H9 (cell line): ENCODE results near the gene SMO. TPM values are rescaled to one million over a fixed set of nuclear protein-coding genes. Genes with fewer than 3 reads are reported as not detected.

ENCODE experiments used
- DNase-seq: peaks from one replicate; pipeline ENCODE4 v3.0.0-alpha.2; 2017
- H2AFZ ChIP-seq: one replicate; pipeline ENCODE4 v1.6.1; 2013; ENCODE audit warnings: mild to moderate bottlenecking, low read length, control low read depth, moderate library complexity
- H2AK5ac ChIP-seq: 2 replicates; pipeline ENCODE4 v1.6.1; 2013; ENCODE audit warnings: low read length, control low read depth, mixed read lengths; ENCODE audit not compliant: insufficient read length
- H2BK120ac ChIP-seq: one replicate; pipeline ENCODE4 v1.6.1; 2013; ENCODE audit warnings: low read depth, mild to moderate bottlenecking, low read length, control low read depth, inconsistent platforms; ENCODE audit not compliant: poor library complexity, severe bottlenecking
- H2BK12ac ChIP-seq: 2 replicates; pipeline ENCODE4 v1.6.1; 2013; ENCODE audit warnings: low read length, control low read depth, mixed read lengths, low read depth; ENCODE audit not compliant: insufficient read length
- H2BK15ac ChIP-seq: 2 replicates; pipeline ENCODE4 v1.6.1; 2013; ENCODE audit warnings: low read depth, low read length, control low read depth
- H2BK20ac ChIP-seq: one replicate; pipeline ENCODE4 v1.6.1; 2013; ENCODE audit warnings: low read depth, mild to moderate bottlenecking, low read length, control low read depth, inconsistent platforms; ENCODE audit not compliant: poor library complexity, severe bottlenecking
- H2BK5ac ChIP-seq: 2 replicates; pipeline ENCODE4 v1.6.1; 2013; ENCODE audit warnings: low read length, control low read depth, mixed read lengths; ENCODE audit not compliant: insufficient read length
- H3K14ac ChIP-seq: 2 replicates; pipeline ENCODE4 v1.6.1; 2013; ENCODE audit warnings: low read length, control low read depth; ENCODE audit not compliant: insufficient read depth
- H3K18ac ChIP-seq: 2 replicates; pipeline ENCODE4 v1.6.1; 2013; ENCODE audit warnings: low read depth, mild to moderate bottlenecking, mixed read lengths, low read length, control low read depth; ENCODE audit not compliant: insufficient read length
- H3K23ac ChIP-seq: 2 replicates; pipeline ENCODE4 v1.6.1; 2013; ENCODE audit warnings: low read length, control low read depth, mixed read lengths, low read depth; ENCODE audit not compliant: insufficient read length
- H3K23me2 ChIP-seq: 2 replicates; pipeline ENCODE4 v1.6.1; 2013; ENCODE audit warnings: low read depth, mild to moderate bottlenecking, mixed read lengths, low read length, control low read depth; ENCODE audit not compliant: insufficient read length, poor library complexity, severe bottlenecking
- H3K27ac ChIP-seq: 2 replicates; pipeline ENCODE4 v1.5.1; 2013; ENCODE audit warnings: low read length, control low read depth, mixed read lengths, low read depth; ENCODE audit not compliant: insufficient read length
- H3K27me3 ChIP-seq: 2 replicates; pipeline ENCODE4 v1.6.1; 2013; ENCODE audit warnings: low read length, control low read depth, inconsistent platforms; ENCODE audit not compliant: insufficient read depth
- H3K4ac ChIP-seq: 2 replicates; pipeline ENCODE4 v1.6.1; 2013; ENCODE audit warnings: low read depth, mild to moderate bottlenecking, control low read depth, inconsistent platforms, low read length, moderate library complexity
- H3K4me1 ChIP-seq: 2 replicates; pipeline ENCODE4 v1.6.1; 2013; ENCODE audit warnings: low read length, control low read depth, inconsistent platforms; ENCODE audit not compliant: insufficient read depth
- H3K4me2 ChIP-seq: 2 replicates; pipeline ENCODE4 v1.6.1; 2013; ENCODE audit warnings: low read length, control low read depth, mixed read lengths; ENCODE audit not compliant: insufficient read length, insufficient read depth
- H3K56ac ChIP-seq: 2 replicates; pipeline ENCODE4 v1.6.1; 2013; ENCODE audit warnings: low read depth, mild to moderate bottlenecking, mixed read lengths, low read length, control low read depth; ENCODE audit not compliant: insufficient read length
- H3K79me1 ChIP-seq: 2 replicates; pipeline ENCODE4 v1.6.1; 2013; ENCODE audit warnings: low read depth, mild to moderate bottlenecking, moderate library complexity, low read length, control low read depth, inconsistent platforms; ENCODE audit not compliant: insufficient read depth, poor library complexity, severe bottlenecking
- H3K79me2 ChIP-seq: 2 replicates; pipeline ENCODE4 v1.6.1; 2013; ENCODE audit warnings: low read length, control low read depth, inconsistent platforms; ENCODE audit not compliant: insufficient read depth
- H3K9ac ChIP-seq: 2 replicates; pipeline ENCODE4 v1.6.1; 2013; ENCODE audit warnings: low read length, control low read depth, mixed read lengths; ENCODE audit not compliant: insufficient read length; ENCODE audit errors: extremely low read depth
- H3K9me3 ChIP-seq: one replicate; pipeline ENCODE4 v1.6.1; 2013; ENCODE audit warnings: low read depth, low read length, inconsistent platforms; ENCODE audit not compliant: control insufficient read depth
- H3T11ph ChIP-seq: one replicate; pipeline ENCODE4 v1.6.1; 2013; ENCODE audit warnings: mild to moderate bottlenecking, low read length, control low read depth, inconsistent platforms
- H4K20me1 ChIP-seq: one replicate; pipeline ENCODE4 v1.6.1; 2013; ENCODE audit not compliant: control insufficient read depth, insufficient read length, insufficient read depth
- H4K5ac ChIP-seq: 2 replicates; pipeline ENCODE4 v1.6.1; 2013; ENCODE audit warnings: low read depth, mild to moderate bottlenecking, mixed read lengths, low read length, control low read depth; ENCODE audit not compliant: insufficient read length
- H4K8ac ChIP-seq: replicated peaks from 2 replicates; pipeline ENCODE4 v1.6.1; 2013; ENCODE audit warnings: low read length, control low read depth, mixed read lengths, low read depth; ENCODE audit not compliant: insufficient read length
- H4K91ac ChIP-seq: 2 replicates; pipeline ENCODE4 v1.6.1; 2013; ENCODE audit warnings: low read depth, mild to moderate bottlenecking, moderate library complexity, mixed read lengths, low read length, control low read depth; ENCODE audit not compliant: insufficient read length
- H3K27ac Mint-ChIP-seq, 3 experiments: 2 replicates in 2 of 3; 3 replicates in 1 of 3; pipeline ENCODE4 v1.8.0; 2020 to 2021; ENCODE audit warnings: mixed read lengths in 3 of 3, mild to moderate bottlenecking in 1 of 3, moderate library complexity in 1 of 3
- H3K27me3 Mint-ChIP-seq: 2 replicates; pipeline ENCODE4 v1.8.0; 2021; ENCODE audit warnings: low read depth, mild to moderate bottlenecking, moderate library complexity, mixed read lengths
- H3K36me3 Mint-ChIP-seq, 3 experiments: 2 replicates in 2 of 3; 3 replicates in 1 of 3; pipeline ENCODE4 v1.8.0; 2020 to 2021; ENCODE audit warnings: low read depth in 3 of 3, mixed read lengths in 3 of 3; ENCODE audit not compliant: insufficient read depth in 1 of 3
- H3K4me1 Mint-ChIP-seq, 2 experiments: 2 replicates each; pipeline ENCODE4 v1.8.0; 2020; ENCODE audit warnings: mixed read lengths in 2 of 2
- H3K4me3 Mint-ChIP-seq, 2 experiments: 2 replicates in 1 of 2; 3 replicates in 1 of 2; pipeline ENCODE4 v1.8.0; 2020 to 2021; ENCODE audit warnings: mild to moderate bottlenecking in 2 of 2, mixed read lengths in 2 of 2, moderate library complexity in 1 of 2
- H3K9me3 Mint-ChIP-seq, 2 experiments: 2 replicates in 1 of 2; 3 replicates in 1 of 2; pipeline ENCODE4 v1.8.0; 2020; ENCODE audit warnings: mild to moderate bottlenecking in 2 of 2, mixed read lengths in 2 of 2, moderate library complexity in 1 of 2
- WGBS: extraction: QIAGEN DNeasy Blood & Tissue Kit; methylation state at CpG from one replicate; pipeline ENCODE4 v1.1.7; 2013; ENCODE audit warnings: missing lambda C conversion rate, low lambda C conversion rate, mixed read lengths; ENCODE audit not compliant: insufficient read length; ENCODE audit errors: extremely low coverage; 5-methylcytosine and 5-hydroxymethylcytosine counted together
- total RNA-seq: library from RNA; stranded (reverse); gene quantifications from 2 replicates; pipeline ENCODE4 v1.2.1, GENCODE V29; 2021
- TF ChIP-seq, protein P1 (sequence below): fragments of 200-600 bp; sonication (generic); conservative IDR thresholded peaks from 3 replicates; pipeline ENCODE4 v1.8.0; 2021; ENCODE audit warnings: antibody characterized with exemption, mild to moderate bottlenecking

SMO gene
- total RNA-seq, 1 experiment from 2014 or later = 66.8 TPM

DNA sequence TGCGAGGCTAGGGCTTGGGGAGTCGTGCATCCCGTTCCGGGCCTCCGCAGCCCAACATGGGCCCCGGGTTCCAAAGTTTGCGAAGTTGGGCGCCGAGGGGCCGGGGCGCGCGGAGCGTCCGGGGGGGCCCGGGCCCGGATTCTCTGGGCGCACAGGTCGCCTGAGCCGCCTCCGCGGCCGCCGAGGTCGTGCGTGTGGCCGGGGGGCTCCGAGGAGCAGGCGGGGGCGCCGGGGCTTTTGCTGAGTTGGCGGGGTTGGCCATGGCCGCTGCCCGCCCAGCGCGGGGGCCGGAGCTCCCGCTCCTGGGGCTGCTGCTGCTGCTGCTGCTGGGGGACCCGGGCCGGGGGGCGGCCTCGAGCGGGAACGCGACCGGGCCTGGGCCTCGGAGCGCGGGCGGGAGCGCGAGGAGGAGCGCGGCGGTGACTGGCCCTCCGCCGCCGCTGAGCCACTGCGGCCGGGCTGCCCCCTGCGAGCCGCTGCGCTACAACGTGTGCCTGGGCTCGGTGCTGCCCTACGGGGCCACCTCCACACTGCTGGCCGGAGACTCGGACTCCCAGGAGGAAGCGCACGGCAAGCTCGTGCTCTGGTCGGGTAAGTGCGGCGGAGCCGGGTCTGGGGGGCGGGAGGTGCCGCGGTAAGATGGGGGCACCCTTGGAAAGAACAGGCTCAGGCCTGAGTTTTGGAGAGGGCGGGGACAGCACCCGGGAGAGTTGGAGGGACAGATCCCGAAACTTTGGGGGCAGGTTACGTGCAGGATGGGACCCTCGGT lies 643 bp downstream of the SMO start:
- Histone ChIP-seq H2BK120ac (no peak overlapping the region), H3K9ac (peak overlapping the region; percentile 84), H3K27me3 (peaks cover 3% of the 10 kb centered on the region; the same call in 1 of the 2 replicates), H2BK12ac (no peak overlapping the region), H3K23me2 (peaks cover 10% of the 10 kb centered on the region), H3K14ac (peak overlapping the region; percentile 96), H4K91ac (no peak overlapping the region), H3K9me3 (no peaks in the 10 kb centered on the region), H3T11ph (no peak overlapping the region), H3K56ac (no peak overlapping the region), H2AK5ac (no peak overlapping the region), H3K23ac (no peak overlapping the region), H2BK5ac (no peak overlapping the region), H3K79me2 (peaks cover 23% of the 10 kb centered on the region; the same call in 1 of the 2 replicates), H4K20me1 (peaks cover 1% of the 10 kb centered on the region), H3K79me1 (peaks cover 9% of the 10 kb centered on the region), H4K8ac (no peak overlapping the region), H2AFZ (no peak overlapping the region), H3K4ac (peak overlapping the region; percentile 25; the same call in 1 of the 2 replicates), H3K4me2 (peak overlapping the region; percentile 96), H3K27ac (no peak overlapping the region), H2BK15ac (no peak overlapping the region), H4K5ac (no peak overlapping the region), H2BK20ac (no peak overlapping the region), H3K18ac (peak overlapping the region; percentile 92), H3K4me1 (no peaks in the 10 kb centered on the region; the same call in none of the 2 replicates)
- Mint-ChIP-seq H3K36me3 (peaks cover 8 to 17% (median 13%) of the 10 kb centered on the region in 3 experiments; a peak in 6 of 7 replicates), H3K9me3 (no peaks in the 10 kb centered on the region), H3K27me3 (peaks cover 23% of the 10 kb centered on the region), H3K4me1 (peaks cover 34 to 39% of the 10 kb centered on the region in 2 experiments), H3K4me3 (peak overlapping the region; percentile 94 to 96), H3K27ac (peak overlapping the region; percentile 38 to 90 (median 88); a peak in 5 of 7 replicates)
- peak; percentile 44 for DNase-seq
- TF ChIP-seq, protein P1, sequence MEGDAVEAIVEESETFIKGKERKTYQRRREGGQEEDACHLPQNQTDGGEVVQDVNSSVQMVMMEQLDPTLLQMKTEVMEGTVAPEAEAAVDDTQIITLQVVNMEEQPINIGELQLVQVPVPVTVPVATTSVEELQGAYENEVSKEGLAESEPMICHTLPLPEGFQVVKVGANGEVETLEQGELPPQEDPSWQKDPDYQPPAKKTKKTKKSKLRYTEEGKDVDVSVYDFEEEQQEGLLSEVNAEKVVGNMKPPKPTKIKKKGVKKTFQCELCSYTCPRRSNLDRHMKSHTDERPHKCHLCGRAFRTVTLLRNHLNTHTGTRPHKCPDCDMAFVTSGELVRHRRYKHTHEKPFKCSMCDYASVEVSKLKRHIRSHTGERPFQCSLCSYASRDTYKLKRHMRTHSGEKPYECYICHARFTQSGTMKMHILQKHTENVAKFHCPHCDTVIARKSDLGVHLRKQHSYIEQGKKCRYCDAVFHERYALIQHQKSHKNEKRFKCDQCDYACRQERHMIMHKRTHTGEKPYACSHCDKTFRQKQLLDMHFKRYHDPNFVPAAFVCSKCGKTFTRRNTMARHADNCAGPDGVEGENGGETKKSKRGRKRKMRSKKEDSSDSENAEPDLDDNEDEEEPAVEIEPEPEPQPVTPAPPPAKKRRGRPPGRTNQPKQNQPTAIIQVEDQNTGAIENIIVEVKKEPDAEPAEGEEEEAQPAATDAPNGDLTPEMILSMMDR = no peak
- no CpG with 5 or more reads among the region's 83 CpGs for WGBS
